GM12801 (cell line): ENCODE results near the gene SHISAL2A.

Experiments
- TF ChIP-seq, protein P1 (sequence below): IDR thresholded peaks from one replicate; pipeline ENCODE4 v1.5.1; 2011; ENCODE audit warnings: control low read depth; ENCODE audit not compliant: insufficient read length; ENCODE audit errors: extremely low read depth

The SHISAL2A gene

DNA sequence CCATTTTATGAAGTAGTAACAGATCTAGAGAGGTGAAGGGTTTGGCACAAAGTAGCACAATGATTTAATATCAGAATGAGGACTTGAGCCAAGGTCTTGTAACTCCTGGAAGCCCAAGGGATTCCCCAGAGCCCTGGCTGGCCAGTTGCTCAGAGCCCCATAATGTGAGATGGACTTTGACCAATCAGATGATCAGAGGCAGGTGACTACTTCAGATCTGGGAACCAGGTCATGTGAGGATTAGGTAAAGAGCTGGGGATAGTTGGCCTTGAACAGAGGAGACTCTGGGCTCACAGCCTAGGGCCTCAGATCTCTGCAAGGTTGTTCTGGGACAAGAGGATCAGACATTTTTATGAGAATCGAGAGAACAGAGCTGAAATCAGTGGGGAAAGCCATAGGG lies 18.9 kb downstream of the SHISAL2A start:
- TF ChIP-seq, protein P1, sequence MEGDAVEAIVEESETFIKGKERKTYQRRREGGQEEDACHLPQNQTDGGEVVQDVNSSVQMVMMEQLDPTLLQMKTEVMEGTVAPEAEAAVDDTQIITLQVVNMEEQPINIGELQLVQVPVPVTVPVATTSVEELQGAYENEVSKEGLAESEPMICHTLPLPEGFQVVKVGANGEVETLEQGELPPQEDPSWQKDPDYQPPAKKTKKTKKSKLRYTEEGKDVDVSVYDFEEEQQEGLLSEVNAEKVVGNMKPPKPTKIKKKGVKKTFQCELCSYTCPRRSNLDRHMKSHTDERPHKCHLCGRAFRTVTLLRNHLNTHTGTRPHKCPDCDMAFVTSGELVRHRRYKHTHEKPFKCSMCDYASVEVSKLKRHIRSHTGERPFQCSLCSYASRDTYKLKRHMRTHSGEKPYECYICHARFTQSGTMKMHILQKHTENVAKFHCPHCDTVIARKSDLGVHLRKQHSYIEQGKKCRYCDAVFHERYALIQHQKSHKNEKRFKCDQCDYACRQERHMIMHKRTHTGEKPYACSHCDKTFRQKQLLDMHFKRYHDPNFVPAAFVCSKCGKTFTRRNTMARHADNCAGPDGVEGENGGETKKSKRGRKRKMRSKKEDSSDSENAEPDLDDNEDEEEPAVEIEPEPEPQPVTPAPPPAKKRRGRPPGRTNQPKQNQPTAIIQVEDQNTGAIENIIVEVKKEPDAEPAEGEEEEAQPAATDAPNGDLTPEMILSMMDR: no peak

DNA sequence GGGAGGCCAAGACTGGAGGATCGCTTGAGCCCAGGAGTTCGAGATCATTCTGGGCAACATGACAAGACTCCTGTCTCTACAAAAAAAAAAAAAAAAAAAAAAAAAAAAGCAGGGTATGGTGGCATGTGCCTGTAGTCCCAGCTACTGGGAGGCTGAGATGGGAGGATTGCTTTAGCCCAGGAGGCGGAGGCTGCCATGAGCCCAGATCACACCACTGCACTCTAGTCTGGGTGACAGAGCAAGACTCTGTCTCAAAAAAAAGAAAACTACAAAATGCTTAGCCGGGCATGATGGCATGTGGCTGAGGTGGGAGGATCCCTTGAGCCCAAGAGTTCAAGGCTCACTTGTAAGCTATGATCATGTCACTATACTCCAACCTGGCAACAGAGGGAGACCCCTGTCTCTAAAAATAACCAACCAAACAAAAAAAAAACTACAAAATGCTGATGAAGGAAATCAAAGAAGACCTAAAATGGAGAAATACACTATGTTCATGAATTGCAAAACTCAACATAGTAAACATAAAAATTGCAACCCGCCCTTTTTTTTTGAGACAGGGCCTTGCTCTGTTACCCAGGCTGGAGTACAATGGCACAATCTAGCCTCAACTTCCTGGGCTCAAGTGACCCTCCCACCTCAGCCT lies 20.4 kb downstream of the SHISAL2A start:
- TF ChIP-seq, protein P1: no peak

DNA sequence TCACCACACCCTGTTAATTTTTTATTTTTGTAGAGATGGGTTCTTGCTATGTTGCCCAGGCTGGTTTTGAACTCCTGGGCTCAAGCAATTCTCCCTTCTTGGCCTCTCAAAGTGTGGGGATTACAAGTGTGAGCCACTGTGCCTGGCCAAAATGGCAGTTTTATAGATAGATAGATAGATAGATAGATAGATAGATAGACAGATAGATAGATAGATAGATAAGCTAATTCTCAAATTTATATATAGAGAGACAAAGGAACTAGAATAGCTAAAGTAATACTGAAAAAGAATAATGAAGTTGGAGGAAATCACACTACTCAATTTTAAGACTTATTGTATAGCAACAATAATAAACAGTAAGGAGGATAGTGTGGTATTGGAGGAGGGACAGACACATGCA lies 21.1 kb downstream of the SHISAL2A start:
- TF ChIP-seq, protein P1: no peak

DNA sequence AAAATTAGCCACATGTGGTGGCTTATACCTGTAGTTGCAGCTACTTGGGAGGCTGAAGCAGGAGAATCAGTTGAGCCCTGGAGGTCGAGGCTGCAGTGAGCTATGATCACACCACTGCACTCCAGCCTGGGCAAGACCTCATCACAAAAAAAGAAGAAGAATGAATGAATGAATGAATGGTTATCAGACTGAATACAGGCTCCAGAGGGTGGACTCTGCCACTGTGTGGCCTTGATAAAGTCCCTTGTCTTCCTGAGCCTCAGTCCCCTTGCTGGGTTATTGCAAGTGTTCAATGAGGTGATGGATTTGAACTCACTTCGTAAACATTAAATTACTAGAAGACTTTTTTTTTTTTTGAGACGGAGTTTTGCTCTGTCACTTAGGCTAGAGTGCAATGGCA lies 24.7 kb downstream of the SHISAL2A start:
- TF ChIP-seq, protein P1: no peak

DNA sequence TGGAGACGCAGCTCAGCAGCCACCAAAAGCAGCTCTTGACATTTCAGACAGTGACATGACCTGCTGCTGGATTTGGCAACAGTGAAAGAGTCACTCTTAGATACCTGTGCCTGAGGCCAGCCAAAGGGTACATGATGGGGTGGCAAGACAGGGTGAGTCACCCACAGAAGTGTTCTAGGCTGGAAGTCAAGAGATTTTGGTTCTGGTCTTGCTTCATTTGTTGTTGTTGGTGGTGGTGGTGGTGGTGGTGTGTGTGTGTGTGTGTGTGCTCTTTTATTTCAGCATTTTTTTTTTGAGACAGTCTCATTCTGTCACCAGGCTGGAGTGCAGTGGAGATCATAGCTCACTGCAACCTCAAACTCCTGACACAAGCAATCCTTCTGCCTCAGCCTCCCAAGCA lies 25.8 kb downstream of the SHISAL2A start:
- TF ChIP-seq, protein P1: no peak

DNA sequence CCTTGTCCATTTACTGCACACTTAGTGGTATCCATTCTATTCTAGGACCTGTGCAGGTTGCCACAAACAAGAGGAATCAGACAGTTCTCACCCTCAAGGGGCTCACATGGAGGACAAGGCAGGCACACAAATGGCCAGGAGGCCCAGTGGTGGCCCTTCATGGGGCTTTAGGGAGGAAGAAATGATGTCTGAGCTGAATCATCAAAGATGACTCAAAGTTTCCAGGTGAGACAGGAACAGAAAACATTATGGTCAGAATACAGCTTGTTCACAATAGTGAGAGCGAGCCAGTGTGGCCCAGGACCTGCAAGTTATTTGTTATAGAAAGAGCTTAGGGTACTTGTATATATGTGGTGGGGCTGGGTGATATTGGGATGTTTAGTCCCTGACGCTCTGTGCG lies 26.4 kb downstream of the SHISAL2A start:
- TF ChIP-seq, protein P1: no peak

DNA sequence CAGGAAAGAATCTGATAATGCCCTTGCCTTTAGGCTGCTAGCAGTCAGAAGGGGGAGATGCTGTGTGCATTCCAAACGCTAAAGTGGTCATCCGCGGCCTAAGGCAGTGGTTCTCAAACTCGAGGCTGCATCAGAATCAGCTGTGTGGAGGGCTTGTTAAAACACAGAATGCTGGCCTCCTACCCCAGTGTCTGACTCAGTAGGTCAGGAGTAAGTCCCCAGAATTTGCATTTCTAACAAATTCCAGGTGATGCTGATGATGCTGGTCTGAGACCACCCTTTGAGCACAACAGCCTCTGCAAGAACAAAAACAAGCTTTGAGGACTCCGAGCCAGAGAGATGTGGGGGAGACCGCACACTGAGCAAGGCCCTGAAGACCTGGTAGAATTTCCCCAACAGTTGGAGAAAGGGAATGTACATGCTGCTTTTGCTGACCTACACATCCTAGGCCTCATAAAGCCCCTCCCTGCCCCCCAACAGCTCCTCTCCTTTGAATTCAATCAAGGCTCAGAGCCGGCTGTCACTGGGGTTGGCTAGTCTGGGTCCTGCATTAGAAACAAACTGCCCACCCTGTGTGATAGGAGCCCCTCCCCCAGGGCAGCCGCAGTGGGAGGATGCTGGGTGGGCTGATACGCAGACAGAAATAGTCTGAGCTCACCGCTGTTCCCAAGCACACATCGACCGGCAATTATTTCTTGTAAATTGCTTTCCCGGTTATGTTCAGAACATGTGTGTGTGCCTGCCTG lies 27.1 kb downstream of the SHISAL2A start:
- TF ChIP-seq, protein P1: no peak
